ENCODE results near the gene TFCP2. TPM values are rescaled to one million over a fixed set of nuclear protein-coding genes. Genes with fewer than 3 reads are reported as not detected.
"Not testable (repeated sequence)": the region's sequence is repeated elsewhere in the genome, so short reads cannot be mapped to it uniquely, and the experiment has no call there.

The TFCP2 gene
- total RNA-seq, 1 donor from 2014 or later = 45.1 TPM

GRCh38 chr12:51085757-51086156 lies 87.2 kb downstream of the TFCP2 start:
- intact Hi-C loops (cut with micrococcal nuclease) = no loop called here

GRCh38 chr12:51083126-51083833 lies 89.7 kb downstream of the TFCP2 start, which contains the start of gene CSRNP2:
Gene CSRNP2 (minus strand): TSS chr12:51083596. CDS start chr12:51076561, 7,035 bp downstream.
- intact Hi-C loops (cut with micrococcal nuclease) = loop anchor here (1.0 to 2.0 kb wide), 14 partner anchors 35 to 1058 kb away; partner anchors contain the start of genes DAZAP2, LARP4, LETMD1 and POU6F1

GRCh38 chr12:51082561-51083125 lies 90.3 kb downstream of the TFCP2 start:
- intact Hi-C loops (cut with micrococcal nuclease) = loop anchor here (1.0 to 2.0 kb wide), 14 partner anchors 34 to 1057 kb away; partner anchors contain the start of genes DAZAP2, LARP4, LETMD1 and POU6F1

GRCh38 chr12:51081421-51081820 lies 91.5 kb downstream of the TFCP2 start:
- intact Hi-C loops (cut with micrococcal nuclease) = no loop called here

GRCh38 chr12:51080136-51080535 lies 92.8 kb downstream of the TFCP2 start:
- intact Hi-C loops (cut with micrococcal nuclease) = no loop called here

- intact Hi-C loops (cut with micrococcal nuclease) = not testable (repeated sequence)
These were observed 94.1 kb downstream of the TFCP2 start for GRCh38 chr12:51078866-51079265.

GRCh38 chr12:51078346-51078745 lies 94.6 kb downstream of the TFCP2 start:
- intact Hi-C loops (cut with micrococcal nuclease) = not testable (repeated sequence)

- intact Hi-C loops (cut with micrococcal nuclease) = no loop called here
These were observed 95.0 kb downstream of the TFCP2 start for GRCh38 chr12:51077930-51078329.

GRCh38 chr12:51076236-51076930 lies 96.6 kb downstream of the TFCP2 start:
- intact Hi-C loops (cut with micrococcal nuclease) = no loop called here

GRCh38 chr12:51075390-51075789 lies 97.5 kb downstream of the TFCP2 start:
- intact Hi-C loops (cut with micrococcal nuclease) = no loop called here

- intact Hi-C loops (cut with micrococcal nuclease) = no loop called here
These were observed 101.3 kb downstream of the TFCP2 start for GRCh38 chr12:51071663-51072062.

- intact Hi-C loops (cut with micrococcal nuclease) = no loop called here
These were observed 102.9 kb downstream of the TFCP2 start for GRCh38 chr12:51070004-51070403.

- intact Hi-C loops (cut with micrococcal nuclease) = no loop called here
These were observed 105.2 kb downstream of the TFCP2 start for GRCh38 chr12:51067771-51068170.

GRCh38 chr12:51067229-51067628 lies 105.7 kb downstream of the TFCP2 start:
- intact Hi-C loops (cut with micrococcal nuclease) = no loop called here

- intact Hi-C loops (cut with micrococcal nuclease) = no loop called here
These were observed 107.4 kb downstream of the TFCP2 start for GRCh38 chr12:51065530-51065929.

GRCh38 chr12:51062631-51063397 lies 110.1 kb downstream of the TFCP2 start:
- intact Hi-C loops (cut with micrococcal nuclease) = no loop called here

GRCh38 chr12:51059086-51059485 lies 113.8 kb downstream of the TFCP2 start:
- intact Hi-C loops (cut with micrococcal nuclease) = no loop called here

GRCh38 chr12:51056242-51056641 lies 116.7 kb downstream of the TFCP2 start:
- intact Hi-C loops (cut with micrococcal nuclease) = no loop called here

GRCh38 chr12:51055060-51055459 lies 117.9 kb downstream of the TFCP2 start:
- intact Hi-C loops (cut with micrococcal nuclease) = no loop called here

- intact Hi-C loops (cut with micrococcal nuclease) = no loop called here
These were observed 121.1 kb downstream of the TFCP2 start for GRCh38 chr12:51051787-51052186.

- intact Hi-C loops (cut with micrococcal nuclease) = loop anchor here (2.0 kb wide), 2 partner anchors 215 to 1025 kb away; partner anchors contain the start of gene RACGAP1
These were observed 123.4 kb downstream of the TFCP2 start for GRCh38 chr12:51049525-51049924.
